Measurements from ENCODE around the gene NDC80. TPM values are rescaled to one million over a fixed set of nuclear protein-coding genes. Genes with fewer than 3 reads are reported as not detected.

Gene NDC80
- total RNA-seq, 1 donor from 2014 or later = 3.5 TPM

DNA sequence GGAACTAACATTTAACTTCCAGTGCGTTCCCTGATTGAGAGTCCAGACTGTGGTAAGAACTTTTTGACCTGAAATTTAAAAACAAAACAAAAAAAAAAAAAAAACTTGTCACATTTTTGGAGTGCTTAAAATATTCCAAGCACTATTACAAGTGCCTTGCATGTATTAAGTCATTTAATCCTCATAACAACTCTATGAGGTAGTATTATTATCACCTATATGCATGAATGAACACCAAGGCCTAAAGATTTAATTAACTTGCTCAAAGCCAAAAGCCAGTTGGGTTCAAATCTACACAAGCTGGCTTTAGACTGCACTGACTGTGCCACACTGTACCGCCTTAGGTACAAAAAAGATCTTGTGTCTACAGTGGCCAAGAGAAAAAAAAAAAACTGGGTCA, 35.3 kb upstream of the NDC80 start:
- Mint-ChIP-seq H3K27ac (ENCODE audit: unreplicated experiment) (peak overlapping the region; percentile 56), H3K4me3 (ENCODE audit: unreplicated experiment) (no peak overlapping the region), H3K4me1 (ENCODE audit: low read depth, unreplicated experiment) (peaks cover 15% of the 10 kb centered on the region), H3K36me3 (ENCODE audit: low read depth, unreplicated experiment) (peaks cover 13% of the 10 kb centered on the region), H3K9me3 (ENCODE audit: unreplicated experiment) (peaks cover 8% of the 10 kb centered on the region), H3K27me3 (ENCODE audit: low read depth, unreplicated experiment) (no peaks in the 10 kb centered on the region)
- Histone ChIP-seq H3K79me2 (ENCODE audit: insufficient read depth, low read length) (no peaks in the 10 kb centered on the region), H3K27me3 (ENCODE audit: insufficient read depth, low read length) (no peaks in the 10 kb centered on the region), H3K4me1 (ENCODE audit: insufficient read depth, low read length) (peaks cover 7% of the 10 kb centered on the region), H3K36me3 (ENCODE audit: insufficient read depth, low read length) (no peaks in the 10 kb centered on the region), H3K9ac (ENCODE audit: low read length) (peak overlapping the region; percentile 13), H3K27ac (ENCODE audit: low read depth, low read length) (peak overlapping the region; percentile 69), H3K9me3 (ENCODE audit: insufficient read depth, low read depth, low read length) (no peaks in the 10 kb centered on the region), H2AFZ (ENCODE audit: low read depth, low read length) (no peak overlapping the region), H4K20me1 (ENCODE audit: insufficient read depth, low read length) (no peaks in the 10 kb centered on the region), H3K4me2 (ENCODE audit: low read length) (peak overlapping the region; percentile 36), H3K4me3 (ENCODE audit: insufficient read depth, low read depth, low read length) (no peak overlapping the region)
- no peak for TF ChIP-seq EZH2 (IDR thresholded peaks at IDR 0.05; ENCODE audit: insufficient read depth, low read length)
- TF ChIP-seq, protein P1, sequence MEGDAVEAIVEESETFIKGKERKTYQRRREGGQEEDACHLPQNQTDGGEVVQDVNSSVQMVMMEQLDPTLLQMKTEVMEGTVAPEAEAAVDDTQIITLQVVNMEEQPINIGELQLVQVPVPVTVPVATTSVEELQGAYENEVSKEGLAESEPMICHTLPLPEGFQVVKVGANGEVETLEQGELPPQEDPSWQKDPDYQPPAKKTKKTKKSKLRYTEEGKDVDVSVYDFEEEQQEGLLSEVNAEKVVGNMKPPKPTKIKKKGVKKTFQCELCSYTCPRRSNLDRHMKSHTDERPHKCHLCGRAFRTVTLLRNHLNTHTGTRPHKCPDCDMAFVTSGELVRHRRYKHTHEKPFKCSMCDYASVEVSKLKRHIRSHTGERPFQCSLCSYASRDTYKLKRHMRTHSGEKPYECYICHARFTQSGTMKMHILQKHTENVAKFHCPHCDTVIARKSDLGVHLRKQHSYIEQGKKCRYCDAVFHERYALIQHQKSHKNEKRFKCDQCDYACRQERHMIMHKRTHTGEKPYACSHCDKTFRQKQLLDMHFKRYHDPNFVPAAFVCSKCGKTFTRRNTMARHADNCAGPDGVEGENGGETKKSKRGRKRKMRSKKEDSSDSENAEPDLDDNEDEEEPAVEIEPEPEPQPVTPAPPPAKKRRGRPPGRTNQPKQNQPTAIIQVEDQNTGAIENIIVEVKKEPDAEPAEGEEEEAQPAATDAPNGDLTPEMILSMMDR (IDR thresholded peaks at IDR 0.05; ENCODE audit: insufficient read depth, low read depth, low read length) = no peak
- DNase-seq (ENCODE audit: low read depth) (peak; percentile 16), FAIRE-seq (no peak)

DNA sequence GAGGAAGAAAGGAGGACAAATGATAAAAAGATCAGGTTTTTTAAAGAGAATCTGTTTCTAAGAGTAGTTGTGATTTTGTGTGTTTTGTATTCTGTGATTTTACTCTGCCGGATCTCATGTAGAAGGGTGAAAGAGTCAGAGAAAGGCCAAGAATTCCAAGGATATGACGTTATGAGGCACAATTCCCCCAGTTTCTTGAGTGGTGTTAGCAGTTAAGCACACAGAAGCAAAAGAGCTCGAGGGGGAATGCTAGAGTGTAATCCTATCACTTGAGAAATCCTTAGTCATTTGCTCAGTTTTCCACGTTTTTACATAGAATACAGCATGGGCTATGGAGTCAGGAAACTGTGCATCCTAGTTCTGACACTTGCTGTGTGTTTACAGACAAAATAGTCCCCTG, 34.9 kb upstream of the NDC80 start:
- H3K27me3 Mint-ChIP-seq (ENCODE audit: low read depth, unreplicated experiment) = no peaks in the 10 kb centered on the region
- Histone ChIP-seq H4K20me1 (ENCODE audit: insufficient read depth, low read length) (no peaks in the 10 kb centered on the region), H3K79me2 (ENCODE audit: insufficient read depth, low read length) (no peaks in the 10 kb centered on the region), H3K27ac (ENCODE audit: low read depth, low read length) (peak overlapping the region; percentile 69), H3K27me3 (ENCODE audit: insufficient read depth, low read length) (no peaks in the 10 kb centered on the region), H3K4me1 (ENCODE audit: insufficient read depth, low read length) (peaks cover 7% of the 10 kb centered on the region), H3K4me3 (ENCODE audit: insufficient read depth, low read depth, low read length) (no peak overlapping the region), H3K9ac (ENCODE audit: low read length) (peak overlapping the region; percentile 13), H3K36me3 (ENCODE audit: insufficient read depth, low read length) (no peaks in the 10 kb centered on the region), H2AFZ (ENCODE audit: low read depth, low read length) (no peak overlapping the region), H3K4me2 (ENCODE audit: low read length) (peak overlapping the region; percentile 36), H3K9me3 (ENCODE audit: insufficient read depth, low read depth, low read length) (no peaks in the 10 kb centered on the region)
- peaks cover 8% of the 10 kb centered on the region for H3K9me3 Mint-ChIP-seq (ENCODE audit: unreplicated experiment)
- H3K4me1 Mint-ChIP-seq (ENCODE audit: low read depth, unreplicated experiment) = peaks cover 15% of the 10 kb centered on the region
- no peak for TF ChIP-seq EZH2 (IDR thresholded peaks at IDR 0.05; ENCODE audit: insufficient read depth, low read length)
- TF ChIP-seq, protein P1 (IDR thresholded peaks at IDR 0.05; ENCODE audit: insufficient read depth, low read depth, low read length) = no peak
- DNase-seq (ENCODE audit: low read depth) (peak; percentile 81), FAIRE-seq (peak; percentile 78)
- H3K4me3 Mint-ChIP-seq (ENCODE audit: unreplicated experiment) = no peak overlapping the region
- peak overlapping the region; percentile 56 for H3K27ac Mint-ChIP-seq (ENCODE audit: unreplicated experiment)
- H3K36me3 Mint-ChIP-seq (ENCODE audit: low read depth, unreplicated experiment) = peaks cover 13% of the 10 kb centered on the region

DNA sequence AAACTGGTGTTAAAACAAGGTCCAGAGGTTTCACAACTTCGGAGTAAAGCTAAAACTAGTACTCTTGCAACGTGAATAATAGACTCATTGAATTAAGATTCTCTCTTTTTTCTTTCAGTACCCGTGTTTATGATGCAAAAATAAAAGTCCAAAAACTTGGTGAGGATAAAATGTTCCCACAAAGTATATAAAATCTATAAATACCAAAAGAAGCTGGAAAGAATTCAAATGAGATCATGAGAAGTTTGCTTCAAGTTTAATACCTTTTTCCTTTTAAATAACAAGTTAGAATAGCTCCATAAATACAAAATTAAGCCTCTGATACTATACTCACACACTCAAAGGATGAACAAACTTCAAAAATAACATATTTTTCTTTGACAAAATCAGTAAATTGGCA, 34.1 kb upstream of the NDC80 start:
- Histone ChIP-seq H3K9ac (ENCODE audit: low read length) (no peak overlapping the region), H3K36me3 (ENCODE audit: insufficient read depth, low read length) (no peaks in the 10 kb centered on the region), H4K20me1 (ENCODE audit: insufficient read depth, low read length) (no peaks in the 10 kb centered on the region), H3K79me2 (ENCODE audit: insufficient read depth, low read length) (no peaks in the 10 kb centered on the region), H3K27ac (ENCODE audit: low read depth, low read length) (peak overlapping the region; percentile 69), H3K4me2 (ENCODE audit: low read length) (no peak overlapping the region), H3K4me1 (ENCODE audit: insufficient read depth, low read length) (peaks cover 7% of the 10 kb centered on the region), H2AFZ (ENCODE audit: low read depth, low read length) (no peak overlapping the region), H3K4me3 (ENCODE audit: insufficient read depth, low read depth, low read length) (no peak overlapping the region), H3K9me3 (ENCODE audit: insufficient read depth, low read depth, low read length) (no peaks in the 10 kb centered on the region), H3K27me3 (ENCODE audit: insufficient read depth, low read length) (no peaks in the 10 kb centered on the region)
- peaks cover 8% of the 10 kb centered on the region for H3K9me3 Mint-ChIP-seq (ENCODE audit: unreplicated experiment)
- peaks cover 13% of the 10 kb centered on the region for H3K36me3 Mint-ChIP-seq (ENCODE audit: low read depth, unreplicated experiment)
- no peak overlapping the region for H3K27ac Mint-ChIP-seq (ENCODE audit: unreplicated experiment)
- H3K4me1 Mint-ChIP-seq (ENCODE audit: low read depth, unreplicated experiment) = peaks cover 15% of the 10 kb centered on the region
- no peaks in the 10 kb centered on the region for H3K27me3 Mint-ChIP-seq (ENCODE audit: low read depth, unreplicated experiment)
- no peak overlapping the region for H3K4me3 Mint-ChIP-seq (ENCODE audit: unreplicated experiment)
- no peak for DNase-seq (ENCODE audit: low read depth)
- FAIRE-seq = no peak
- TF ChIP-seq EZH2 (IDR thresholded peaks at IDR 0.05; ENCODE audit: insufficient read depth, low read length) = no peak
- TF ChIP-seq, protein P1 (IDR thresholded peaks at IDR 0.05; ENCODE audit: insufficient read depth, low read depth, low read length) = no peak

All from astrocyte (in vitro differentiated cells and primary cell).